ENCODE results near the gene DHX58.

DHX58 gene

DNA sequence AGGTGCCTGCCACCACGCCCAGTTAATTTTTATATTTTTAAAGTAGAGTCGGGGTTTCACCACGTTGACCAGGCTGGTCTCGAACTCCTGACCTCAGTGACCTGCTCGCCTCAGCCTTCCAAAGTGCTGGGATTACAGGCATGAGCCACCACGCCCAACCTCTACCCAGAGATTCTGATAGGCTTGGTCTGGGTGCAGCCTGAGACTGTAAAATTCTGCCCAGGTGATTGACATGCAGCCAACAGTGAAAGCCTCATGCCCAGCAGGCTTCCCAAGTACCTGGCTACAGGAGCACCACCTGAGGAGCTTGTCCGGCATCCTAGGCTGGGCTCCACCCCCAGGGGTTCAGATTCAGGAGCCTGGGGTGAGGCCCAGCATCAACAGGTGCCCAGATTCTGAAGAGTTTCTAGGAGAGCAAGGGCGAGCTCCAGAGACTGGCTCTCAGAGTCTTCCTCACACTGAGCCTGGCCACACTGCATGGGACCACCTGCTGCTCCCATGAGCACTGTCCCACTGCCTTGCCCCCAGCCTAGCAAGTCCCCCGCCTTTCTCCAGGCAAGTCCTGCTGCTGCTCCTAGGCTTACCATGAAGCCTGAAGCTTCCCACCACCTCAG lies 30.9 kb downstream of the DHX58 start:
- no peak overlapping the region for H3K27ac ChIP-seq (ENCODE audit: low read depth, low read length)
- no peak overlapping the region for H3K4me3 ChIP-seq (ENCODE audit: low read length)
- no peaks in the 10 kb centered on the region for H3K4me1 ChIP-seq (ENCODE audit: control insufficient read depth, insufficient read depth, low read length)
- H3K27me3 ChIP-seq (ENCODE audit: control insufficient read depth, insufficient read depth, low read length): no peaks in the 10 kb centered on the region
- no peak overlapping the region for H3K9ac ChIP-seq (ENCODE audit: low read length)
- no peaks in the 10 kb centered on the region for H3K36me3 ChIP-seq (ENCODE audit: control insufficient read depth, insufficient read depth, low read length)

DNA sequence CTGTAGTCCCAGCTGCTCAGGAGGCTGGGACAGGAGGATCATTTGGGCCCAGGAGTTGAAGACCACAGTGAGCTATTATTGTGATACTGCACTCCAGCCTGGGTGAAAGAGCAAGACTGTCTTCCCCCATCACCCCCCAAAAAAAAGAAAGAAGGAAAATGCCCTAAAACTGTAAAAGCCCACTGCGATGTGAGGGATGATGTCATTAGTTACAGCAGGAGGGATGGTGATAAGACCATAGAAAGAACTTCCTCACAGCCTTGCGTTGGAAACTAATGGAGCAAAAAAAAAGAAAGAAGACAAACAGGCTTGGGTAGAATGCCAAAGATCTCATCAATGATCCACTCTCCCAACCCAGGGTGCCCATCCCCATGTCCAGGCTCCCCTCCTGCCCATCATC lies 33.0 kb downstream of the DHX58 start:
- Histone ChIP-seq H3K27me3 (ENCODE audit: control insufficient read depth, insufficient read depth, low read length) (no peaks in the 10 kb centered on the region), H3K4me3 (ENCODE audit: low read length) (no peak overlapping the region)

DNA sequence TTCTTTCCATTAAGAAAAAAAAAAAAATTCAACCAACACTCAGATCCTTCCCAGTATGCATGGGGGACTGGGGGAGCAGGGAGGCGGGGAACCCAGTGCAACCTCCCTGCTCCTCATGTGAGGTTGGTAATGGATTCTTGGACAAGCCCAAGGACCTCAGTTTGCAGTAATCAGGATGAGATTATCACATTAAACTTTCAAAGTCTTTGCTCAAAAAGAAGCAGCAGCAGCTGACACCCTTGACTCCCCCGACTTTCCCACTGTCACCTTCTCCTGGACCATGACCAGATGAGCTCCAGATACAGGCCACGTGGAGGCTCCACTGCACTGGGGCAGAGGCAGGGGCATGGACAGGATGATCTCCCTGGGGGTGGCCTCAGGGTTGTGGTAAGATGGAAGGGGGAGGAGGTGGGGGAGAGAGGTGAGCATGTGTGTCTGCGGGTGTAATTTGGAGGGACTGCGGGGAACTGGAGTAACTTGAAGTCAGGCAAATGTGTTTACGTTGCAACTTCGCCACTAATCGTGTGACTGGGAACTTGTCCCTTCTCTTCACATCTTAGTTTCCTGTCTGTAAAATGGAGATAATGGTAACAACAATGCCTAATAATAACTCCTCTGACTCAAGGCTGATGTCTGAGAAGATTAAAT lies 34.0 kb downstream of the DHX58 start:
- Histone ChIP-seq H3K9ac (ENCODE audit: low read length) (no peak overlapping the region), H3K27ac (ENCODE audit: low read depth, low read length) (no peak overlapping the region), H3K27me3 (ENCODE audit: control insufficient read depth, insufficient read depth, low read length) (no peaks in the 10 kb centered on the region), H3K4me3 (ENCODE audit: low read length) (no peak overlapping the region), H3K4me1 (ENCODE audit: control insufficient read depth, insufficient read depth, low read length) (no peaks in the 10 kb centered on the region), H3K36me3 (ENCODE audit: control insufficient read depth, insufficient read depth, low read length) (no peaks in the 10 kb centered on the region)

More for the DNA sequence above, 33.0 kb downstream of the DHX58 start:
- Histone ChIP-seq H3K27ac (ENCODE audit: low read depth, low read length) (no peak overlapping the region), H3K9ac (ENCODE audit: low read length) (no peak overlapping the region), H3K36me3 (ENCODE audit: control insufficient read depth, insufficient read depth, low read length) (no peaks in the 10 kb centered on the region), H3K4me1 (ENCODE audit: control insufficient read depth, insufficient read depth, low read length) (no peaks in the 10 kb centered on the region)

- Histone ChIP-seq H3K9ac (ENCODE audit: low read length) (no peak overlapping the region), H3K27ac (ENCODE audit: low read depth, low read length) (no peak overlapping the region), H3K4me1 (ENCODE audit: control insufficient read depth, insufficient read depth, low read length) (no peaks in the 10 kb centered on the region), H3K4me3 (ENCODE audit: low read length) (no peak overlapping the region), H3K27me3 (ENCODE audit: control insufficient read depth, insufficient read depth, low read length) (no peaks in the 10 kb centered on the region), H3K36me3 (ENCODE audit: control insufficient read depth, insufficient read depth, low read length) (no peaks in the 10 kb centered on the region)
Observed at GRCh38 chr17:42077755-42078154, 34.8 kb downstream of the DHX58 start.

- Histone ChIP-seq H3K9ac (ENCODE audit: low read length) (no peak overlapping the region), H3K27me3 (ENCODE audit: control insufficient read depth, insufficient read depth, low read length) (peaks cover 3% of the 10 kb centered on the region), H3K4me3 (ENCODE audit: low read length) (no peak overlapping the region), H3K36me3 (ENCODE audit: control insufficient read depth, insufficient read depth, low read length) (no peaks in the 10 kb centered on the region), H3K4me1 (ENCODE audit: control insufficient read depth, insufficient read depth, low read length) (no peaks in the 10 kb centered on the region), H3K27ac (ENCODE audit: low read depth, low read length) (no peak overlapping the region)
Observed at GRCh38 chr17:42076797-42077559, 35.5 kb downstream of the DHX58 start.

GRCh38 chr17:42075789-42076188 lies 36.7 kb downstream of the DHX58 start:
- Histone ChIP-seq H3K9ac (ENCODE audit: low read length) (no peak overlapping the region), H3K4me3 (ENCODE audit: low read length) (no peak overlapping the region), H3K4me1 (ENCODE audit: control insufficient read depth, insufficient read depth, low read length) (no peaks in the 10 kb centered on the region), H3K36me3 (ENCODE audit: control insufficient read depth, insufficient read depth, low read length) (no peaks in the 10 kb centered on the region), H3K27ac (ENCODE audit: low read depth, low read length) (no peak overlapping the region), H3K27me3 (ENCODE audit: control insufficient read depth, insufficient read depth, low read length) (peaks cover 15% of the 10 kb centered on the region)

GRCh38 chr17:42072323-42073187 lies 40.0 kb downstream of the DHX58 start:
- Histone ChIP-seq H3K4me1 (ENCODE audit: control insufficient read depth, insufficient read depth, low read length) (no peaks in the 10 kb centered on the region), H3K9ac (ENCODE audit: low read length) (no peak overlapping the region), H3K4me3 (ENCODE audit: low read length) (no peak overlapping the region), H3K27me3 (ENCODE audit: control insufficient read depth, insufficient read depth, low read length) (peaks cover 18% of the 10 kb centered on the region), H3K36me3 (ENCODE audit: control insufficient read depth, insufficient read depth, low read length) (no peaks in the 10 kb centered on the region), H3K27ac (ENCODE audit: low read depth, low read length) (no peak overlapping the region)

DNA sequence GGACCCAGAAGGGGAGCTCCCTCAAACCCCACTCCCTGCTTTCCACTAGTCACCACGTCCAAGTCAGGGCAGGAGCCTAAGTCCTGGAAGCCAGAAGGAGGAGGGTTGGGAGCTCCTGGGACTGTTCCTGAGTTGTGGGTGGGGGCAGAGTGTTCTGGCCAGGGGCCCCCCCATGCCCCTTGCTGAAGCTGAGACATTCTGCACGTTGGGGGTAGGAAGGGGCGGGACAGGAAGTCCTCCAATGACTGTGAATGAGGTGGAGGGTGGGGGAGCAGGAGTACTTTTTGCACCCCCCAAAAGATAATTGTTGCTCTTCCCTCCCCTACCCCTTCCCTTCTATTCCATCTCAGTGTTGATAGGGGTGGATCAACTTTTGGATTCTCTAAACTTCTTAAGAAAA lies 40.7 kb downstream of the DHX58 start:
- Histone ChIP-seq H3K27me3 (ENCODE audit: control insufficient read depth, insufficient read depth, low read length) (peaks cover 18% of the 10 kb centered on the region), H3K9ac (ENCODE audit: low read length) (no peak overlapping the region), H3K27ac (ENCODE audit: low read depth, low read length) (no peak overlapping the region), H3K4me3 (ENCODE audit: low read length) (no peak overlapping the region), H3K36me3 (ENCODE audit: control insufficient read depth, insufficient read depth, low read length) (no peaks in the 10 kb centered on the region), H3K4me1 (ENCODE audit: control insufficient read depth, insufficient read depth, low read length) (no peaks in the 10 kb centered on the region)

- Histone ChIP-seq H3K27ac (ENCODE audit: low read depth, low read length) (no peak overlapping the region), H3K27me3 (ENCODE audit: control insufficient read depth, insufficient read depth, low read length) (peaks cover 18% of the 10 kb centered on the region), H3K36me3 (ENCODE audit: control insufficient read depth, insufficient read depth, low read length) (no peaks in the 10 kb centered on the region), H3K4me3 (ENCODE audit: low read length) (no peak overlapping the region), H3K4me1 (ENCODE audit: control insufficient read depth, insufficient read depth, low read length) (no peaks in the 10 kb centered on the region), H3K9ac (ENCODE audit: low read length) (no peak overlapping the region)
Observed at GRCh38 chr17:42068979-42069378, 43.5 kb downstream of the DHX58 start.

- H3K27me3 ChIP-seq (ENCODE audit: control insufficient read depth, insufficient read depth, low read length): peaks cover 18% of the 10 kb centered on the region
- H3K9ac ChIP-seq (ENCODE audit: low read length): no peak overlapping the region
- no peaks in the 10 kb centered on the region for H3K36me3 ChIP-seq (ENCODE audit: control insufficient read depth, insufficient read depth, low read length)
- H3K27ac ChIP-seq (ENCODE audit: low read depth, low read length): no peak overlapping the region
- H3K4me1 ChIP-seq (ENCODE audit: control insufficient read depth, insufficient read depth, low read length): no peaks in the 10 kb centered on the region
- no peak overlapping the region for H3K4me3 ChIP-seq (ENCODE audit: low read length)
Observed at GRCh38 chr17:42067371-42068091, 45.0 kb downstream of the DHX58 start.

- Histone ChIP-seq H3K27me3 (ENCODE audit: control insufficient read depth, insufficient read depth, low read length) (no peaks in the 10 kb centered on the region), H3K4me3 (ENCODE audit: low read length) (no peak overlapping the region), H3K9ac (ENCODE audit: low read length) (no peak overlapping the region), H3K27ac (ENCODE audit: low read depth, low read length) (no peak overlapping the region), H3K36me3 (ENCODE audit: control insufficient read depth, insufficient read depth, low read length) (no peaks in the 10 kb centered on the region), H3K4me1 (ENCODE audit: control insufficient read depth, insufficient read depth, low read length) (no peaks in the 10 kb centered on the region)
Observed at GRCh38 chr17:42065201-42065600, 47.3 kb downstream of the DHX58 start.

- no peak overlapping the region for H3K27ac ChIP-seq (ENCODE audit: low read depth, low read length)
Observed at GRCh38 chr17:42062681-42063080, 49.8 kb downstream of the DHX58 start.

More at GRCh38 chr17:42062681-42063080, 49.8 kb downstream of the DHX58 start:
- no peaks in the 10 kb centered on the region for H3K4me1 ChIP-seq (ENCODE audit: control insufficient read depth, insufficient read depth, low read length)
- H3K27me3 ChIP-seq (ENCODE audit: control insufficient read depth, insufficient read depth, low read length): no peaks in the 10 kb centered on the region
- H3K9ac ChIP-seq (ENCODE audit: low read length): no peak overlapping the region
- H3K36me3 ChIP-seq (ENCODE audit: control insufficient read depth, insufficient read depth, low read length): no peaks in the 10 kb centered on the region
- H3K4me3 ChIP-seq (ENCODE audit: low read length): no peak overlapping the region

Measured in rectal smooth muscle tissue (tissue), 1 donor.